Stimulated activated CD8-positive, alpha-beta memory T cell treated with anti-CD3 and anti-CD28 coated beads, Interleukin-7, amount 100 ng/mL, for 1 hour (primary cell): ENCODE results near the gene SMC1B.
A peak's percentile ranks its signal among the peaks of the same experiment; 100 is the strongest.
"Not testable (repeated sequence)": the region's sequence is repeated elsewhere in the genome, so short reads cannot be mapped to it uniquely, and the experiment has no call there.

Experiments used
- DNase-seq, 2 donors: peaks; one replicate each; pipeline ENCODE4 v3.0.0-alpha.2; 2020; ENCODE audit warnings: low read depth in 2 of 2

SMC1B gene

GRCh38 chr22:45413368-45414211, at the start of gene SMC1B, which contains the start of gene RIBC2:
SMC1B (minus strand) TSS chr22:45413599; CDS start chr22:45413567, 32 bp downstream.
RIBC2 (plus strand) TSS chr22:45413693; CDS start chr22:45413887, 194 bp downstream.
- DNase-seq = peak; percentile 49 to 61

GRCh38 chr22:45462034-45462655, 48.7 kb upstream of the SMC1B start:
- DNase-seq = no peak

GRCh38 chr22:45460288-45461109, 47.1 kb upstream of the SMC1B start:
- no peak for DNase-seq

- DNase-seq = no peak
Measured at GRCh38 chr22:45459235-45459634, 45.8 kb upstream of the SMC1B start.

GRCh38 chr22:45458532-45458931, 45.1 kb upstream of the SMC1B start:
- no peak for DNase-seq

- DNase-seq = no peak
Measured at GRCh38 chr22:45456811-45457210, 43.4 kb upstream of the SMC1B start.

- DNase-seq = no peak
Measured at GRCh38 chr22:45455621-45456020, 42.2 kb upstream of the SMC1B start.

- DNase-seq = no peak
Measured at GRCh38 chr22:45455212-45455611, 41.8 kb upstream of the SMC1B start.

GRCh38 chr22:45454275-45454674, 40.9 kb upstream of the SMC1B start:
- DNase-seq = no peak

GRCh38 chr22:45453764-45454163, 40.4 kb upstream of the SMC1B start:
- no peak for DNase-seq

GRCh38 chr22:45452565-45453379, 39.4 kb upstream of the SMC1B start:
- no peak for DNase-seq

GRCh38 chr22:45451972-45452371, 38.6 kb upstream of the SMC1B start:
- no peak for DNase-seq

GRCh38 chr22:45450921-45451651, 37.7 kb upstream of the SMC1B start:
- DNase-seq = no peak

- no peak for DNase-seq
Measured at GRCh38 chr22:45450101-45450785, 36.8 kb upstream of the SMC1B start.

- DNase-seq = not testable (repeated sequence)
Measured at GRCh38 chr22:45449442-45449841, 36.0 kb upstream of the SMC1B start.

GRCh38 chr22:45448431-45448830, 35.0 kb upstream of the SMC1B start:
- DNase-seq = no peak

GRCh38 chr22:45447596-45447995, 34.2 kb upstream of the SMC1B start:
- not testable (repeated sequence) for DNase-seq

GRCh38 chr22:45446216-45446615, 32.8 kb upstream of the SMC1B start:
- no peak for DNase-seq

- DNase-seq = no peak
Measured at GRCh38 chr22:45445031-45445710, 31.8 kb upstream of the SMC1B start.
